Colonic mucosa (tissue), 4 donors: ENCODE results near the gene TSPAN7. TPM values are rescaled to one million over a fixed set of nuclear protein-coding genes. Genes with fewer than 3 reads are reported as not detected.

Experiments
- DNase-seq: peaks from one replicate; pipeline ENCODE4 v3.0.0-alpha.2; 2020
- H3K27ac ChIP-seq: fragments of 200-600 bp; one replicate; pipeline ENCODE4 v1.8.0; 2021
- H3K27me3 ChIP-seq: fragments of 200-600 bp; one replicate; pipeline ENCODE4 v1.8.0; 2021
- H3K36me3 ChIP-seq: fragments of 200-600 bp; one replicate; pipeline ENCODE4 v1.8.0; 2021
- H3K4me1 ChIP-seq: fragments of 200-600 bp; one replicate; pipeline ENCODE4 v1.8.0; 2021; ENCODE audit warnings: mild to moderate bottlenecking
- H3K4me3 ChIP-seq: fragments of 200-600 bp; one replicate; pipeline ENCODE4 v1.8.0; 2021
- H3K9ac ChIP-seq, 2 donors: one replicate each; pipeline ENCODE4 v1.7.0; 2013; ENCODE audit warnings: control low read depth in 2 of 2, low read depth in 2 of 2, low read length in 2 of 2
- H3K9me3 ChIP-seq: fragments of 200-600 bp; one replicate; pipeline ENCODE4 v1.8.0; 2021
- CTCF ChIP-seq: fragments of 200-600 bp; IDR thresholded peaks from one replicate; pipeline ENCODE4 v1.8.0; 2022; ENCODE audit warnings: antibody characterized with exemption, mild to moderate bottlenecking
- intact Hi-C: fragments of 100-400 bp; cut with DNase I; formaldehyde crosslinking; loops from one replicate; pipeline ENCODE4 v1.14.1; 2022
- total RNA-seq, 2 donors: library from RNA; stranded (reverse); fragmentation: NEBNext Ultra II Directional in 1 of 2; extraction: Animal tissue kit (Norgen Biotek cat#: 25700) in 1 of 2; gene quantifications; one replicate each; pipeline ENCODE4 v1.2.1, GENCODE V29; 2021
- donor health status: healthy.
- donor health status: DM: no; HTN: no; CAD: no.
- donor health status: DM: no; HTN: no; CAD: no.

Gene TSPAN7
- total RNA-seq, 2 donors from 2014 or later, result 66.1 to 91.5 TPM

DNA sequence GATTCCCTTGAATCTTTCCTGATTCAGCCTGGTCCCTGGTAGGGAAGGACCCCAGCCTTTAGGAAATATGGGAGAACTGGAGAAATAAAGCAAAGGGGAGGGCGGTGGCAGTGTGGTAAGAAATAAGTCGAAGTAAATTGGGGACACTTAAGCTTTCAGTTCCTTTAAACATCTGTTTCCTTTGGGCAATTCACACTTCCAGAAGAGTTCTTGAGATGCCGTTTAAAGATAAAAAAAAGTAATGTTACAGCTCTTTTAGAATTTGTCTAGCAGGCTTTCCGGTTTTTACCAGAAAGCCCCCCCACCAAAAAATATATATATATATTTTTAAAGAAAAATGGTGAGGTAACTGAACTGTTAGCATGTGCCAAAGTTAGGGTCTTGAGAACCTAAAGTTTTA lies 46.6 kb downstream of the TSPAN7 start:
- intact Hi-C loops, result no loop called here
- DNase-seq, result no peak
- Histone ChIP-seq H3K27me3 (no peaks in the 10 kb centered on the region), H3K36me3 (no peaks in the 10 kb centered on the region), H3K9ac (no peak overlapping the region), H3K4me3 (no peak overlapping the region), H3K4me1 (no peaks in the 10 kb centered on the region), H3K9me3 (no peaks in the 10 kb centered on the region), H3K27ac (no peak overlapping the region)
- TF ChIP-seq CTCF, result no peak

GRCh38 chrX:38610849-38611248 lies 49.5 kb downstream of the TSPAN7 start:
- Histone ChIP-seq H3K27me3 (no peaks in the 10 kb centered on the region), H3K9me3 (no peaks in the 10 kb centered on the region), H3K4me3 (no peak overlapping the region), H3K36me3 (no peaks in the 10 kb centered on the region), H3K4me1 (no peaks in the 10 kb centered on the region), H3K27ac (no peak overlapping the region), H3K9ac (no peak overlapping the region)
- intact Hi-C loops, result no loop called here
- no peak for TF ChIP-seq CTCF
- no peak for DNase-seq

DNA sequence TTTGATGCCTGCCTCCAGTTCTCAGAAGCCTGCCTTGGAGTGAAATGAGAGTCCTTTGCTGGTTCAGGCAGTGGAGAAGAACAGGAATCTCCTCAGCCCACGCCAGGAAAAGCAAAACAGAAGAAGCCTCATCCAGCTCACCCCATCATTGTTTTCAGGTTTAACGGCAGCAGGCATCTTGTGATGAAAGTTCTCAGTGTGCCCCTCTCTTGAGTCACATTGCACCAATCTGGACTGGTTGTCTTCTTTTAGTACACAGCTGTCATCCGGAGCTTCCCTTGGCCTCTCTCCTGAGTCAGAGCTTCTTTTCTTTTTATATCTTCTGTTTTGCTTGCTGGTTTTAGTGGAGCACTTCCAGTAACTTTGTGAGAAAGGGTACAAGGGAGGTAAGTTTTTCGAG lies 50.9 kb downstream of the TSPAN7 start:
- no peak overlapping the region for H3K4me3 ChIP-seq
- H3K9me3 ChIP-seq, result no peaks in the 10 kb centered on the region
- no peaks in the 10 kb centered on the region for H3K4me1 ChIP-seq
- intact Hi-C loops, result no loop called here
- DNase-seq, result no peak
- H3K36me3 ChIP-seq, result no peaks in the 10 kb centered on the region
- H3K9ac ChIP-seq, result no peak overlapping the region
- H3K27ac ChIP-seq, result no peak overlapping the region
- TF ChIP-seq CTCF, result no peak
- no peaks in the 10 kb centered on the region for H3K27me3 ChIP-seq

DNA sequence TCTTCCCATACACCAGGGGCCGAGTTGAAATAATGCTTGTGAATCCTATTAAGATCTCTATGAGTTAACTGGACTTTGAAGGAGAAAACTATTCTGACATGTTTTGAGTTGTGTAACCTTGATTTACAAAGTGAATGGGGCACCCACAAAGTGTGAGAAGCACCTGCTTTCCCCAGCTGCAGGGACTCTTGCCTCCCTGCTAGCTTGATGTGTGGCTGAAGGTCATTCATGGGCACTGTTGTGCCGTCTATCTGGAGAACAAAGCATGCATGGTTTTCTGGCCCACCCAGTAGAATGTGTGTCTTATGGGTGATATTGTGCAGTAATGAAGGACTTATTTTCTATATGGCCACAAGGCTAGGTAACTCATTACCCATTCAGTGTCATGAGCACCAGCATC lies 53.1 kb downstream of the TSPAN7 start:
- Histone ChIP-seq H3K27me3 (no peaks in the 10 kb centered on the region), H3K9ac (no peak overlapping the region), H3K4me3 (no peak overlapping the region), H3K9me3 (no peaks in the 10 kb centered on the region), H3K4me1 (no peaks in the 10 kb centered on the region), H3K27ac (no peak overlapping the region), H3K36me3 (no peaks in the 10 kb centered on the region)
- no peak for TF ChIP-seq CTCF
- no peak for DNase-seq
- intact Hi-C loops, result no loop called here

- no peak for DNase-seq
- no peak for TF ChIP-seq CTCF
- Histone ChIP-seq H3K27me3 (no peaks in the 10 kb centered on the region), H3K27ac (no peak overlapping the region), H3K4me3 (no peak overlapping the region), H3K36me3 (no peaks in the 10 kb centered on the region), H3K4me1 (no peaks in the 10 kb centered on the region), H3K9me3 (no peaks in the 10 kb centered on the region), H3K9ac (no peak overlapping the region)
- intact Hi-C loops, result no loop called here
These were observed 55.6 kb downstream of the TSPAN7 start for GRCh38 chrX:38616904-38617303.

GRCh38 chrX:38618180-38618579 lies 56.8 kb downstream of the TSPAN7 start:
- DNase-seq, result no peak
- H3K9ac ChIP-seq, result no peak overlapping the region
- H3K9me3 ChIP-seq, result no peaks in the 10 kb centered on the region
- H3K27me3 ChIP-seq, result no peaks in the 10 kb centered on the region
- no peaks in the 10 kb centered on the region for H3K4me1 ChIP-seq
- intact Hi-C loops, result no loop called here
- TF ChIP-seq CTCF, result no peak
- no peak overlapping the region for H3K4me3 ChIP-seq
- H3K36me3 ChIP-seq, result no peaks in the 10 kb centered on the region
- H3K27ac ChIP-seq, result no peak overlapping the region
